HG03039 (cell line): Measurements from ENCODE around the gene EPB41L1.

Source experiments
- ATAC-seq: cut with Tn5 transposase; IDR thresholded peaks from one replicate; pipeline ENCODE4 v1.9.1; 2021; ENCODE audit warnings: mild to moderate bottlenecking, moderate library complexity; ENCODE audit not compliant: unreplicated experiment

The EPB41L1 gene

DNA sequence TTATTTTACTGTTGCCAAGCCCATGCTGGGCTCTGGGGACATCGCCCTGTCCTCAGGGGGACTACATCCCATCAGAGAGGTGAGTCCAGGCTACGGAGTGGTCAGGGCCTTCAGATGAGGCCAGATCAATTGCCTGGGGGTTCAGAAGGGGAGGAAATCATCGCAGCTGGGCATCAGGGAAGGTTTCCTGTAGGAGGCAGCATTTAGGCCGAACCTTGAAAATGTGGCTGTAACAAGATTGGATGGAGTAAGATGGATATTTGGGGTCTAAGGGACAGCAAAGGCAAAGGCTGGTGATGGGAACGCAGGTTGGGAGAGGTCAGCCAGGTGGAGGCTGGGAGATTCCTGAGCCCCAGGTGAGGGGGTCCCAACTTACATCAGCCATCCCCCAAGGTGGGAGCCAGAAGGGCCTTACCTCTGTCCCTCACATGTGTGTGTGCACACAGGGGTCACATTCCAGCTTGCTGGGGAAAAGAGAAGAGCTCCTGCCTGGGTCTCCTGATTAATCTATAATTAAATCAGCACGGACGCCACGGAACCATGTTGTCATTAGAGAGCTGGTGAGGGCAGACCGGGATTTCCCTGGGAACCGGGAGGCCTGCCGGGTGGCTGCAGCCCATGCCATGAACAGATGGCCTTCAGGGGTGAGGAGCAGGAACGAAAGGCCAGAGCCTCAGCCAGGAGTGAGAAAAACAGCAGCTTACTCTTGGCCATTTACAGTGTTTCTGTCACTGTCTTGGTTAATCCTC is 121.1 kb downstream of the EPB41L1 start:
- ATAC-seq, result no peak

DNA sequence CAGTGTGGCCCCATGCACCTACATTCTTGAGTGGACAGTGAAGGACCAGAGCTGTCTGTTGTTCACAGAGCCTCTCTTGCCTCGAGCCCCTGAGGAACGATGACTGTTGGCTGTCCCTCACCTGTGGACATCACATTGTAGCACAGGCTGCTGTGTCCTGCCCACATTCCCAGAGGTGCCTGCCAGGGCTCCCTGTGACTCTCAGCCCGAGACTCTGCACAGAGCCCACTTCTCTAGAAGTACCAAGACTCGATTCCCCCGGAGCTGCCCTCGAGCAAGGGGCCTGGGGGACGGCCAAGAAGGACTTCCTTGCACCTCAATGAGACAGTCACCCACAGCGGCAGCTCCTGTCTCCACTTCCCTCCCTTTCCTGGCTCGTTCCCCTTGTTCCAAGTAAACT is 123.0 kb downstream of the EPB41L1 start:
- no peak for ATAC-seq

DNA sequence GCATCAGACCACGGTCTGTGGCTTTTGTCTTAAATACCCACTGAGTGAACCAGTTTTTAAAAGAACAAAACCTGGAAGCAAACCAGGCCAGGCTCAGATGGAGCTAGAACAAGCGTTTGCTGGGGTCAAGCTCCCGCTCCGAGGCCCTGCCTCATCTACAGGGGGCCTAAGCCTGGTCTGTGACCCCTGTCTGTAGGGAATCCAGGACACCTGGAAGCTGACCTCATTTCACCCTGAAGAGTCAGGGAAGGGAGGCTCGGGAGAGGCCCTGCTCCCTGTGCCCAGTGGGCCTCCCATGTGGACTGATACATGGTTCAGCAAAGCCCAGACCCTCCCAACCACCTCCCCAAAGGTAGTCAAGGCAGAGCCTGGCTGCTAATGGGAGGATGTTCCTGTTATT is 124.8 kb downstream of the EPB41L1 start:
- ATAC-seq, result no peak

DNA sequence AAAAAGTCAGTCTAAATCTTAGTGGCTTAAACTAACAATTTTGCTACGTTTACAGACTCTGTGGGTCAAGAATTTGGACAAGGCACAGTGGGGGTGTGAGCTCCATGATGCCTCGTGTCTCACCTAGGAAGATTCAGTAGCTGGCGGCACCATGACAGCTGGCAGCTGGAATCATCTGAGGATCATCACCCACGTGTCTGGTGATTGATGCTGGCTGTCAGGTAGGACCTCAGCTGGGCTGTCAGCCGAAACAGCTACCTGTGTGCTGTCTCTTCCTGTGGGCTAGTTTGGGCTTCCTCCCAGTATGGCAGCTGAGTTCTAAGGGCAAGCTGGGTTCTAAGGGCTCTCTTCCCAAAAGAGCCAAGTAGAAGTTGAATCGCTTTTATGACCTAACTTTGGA is 125.2 kb downstream of the EPB41L1 start:
- ATAC-seq, result no peak

DNA sequence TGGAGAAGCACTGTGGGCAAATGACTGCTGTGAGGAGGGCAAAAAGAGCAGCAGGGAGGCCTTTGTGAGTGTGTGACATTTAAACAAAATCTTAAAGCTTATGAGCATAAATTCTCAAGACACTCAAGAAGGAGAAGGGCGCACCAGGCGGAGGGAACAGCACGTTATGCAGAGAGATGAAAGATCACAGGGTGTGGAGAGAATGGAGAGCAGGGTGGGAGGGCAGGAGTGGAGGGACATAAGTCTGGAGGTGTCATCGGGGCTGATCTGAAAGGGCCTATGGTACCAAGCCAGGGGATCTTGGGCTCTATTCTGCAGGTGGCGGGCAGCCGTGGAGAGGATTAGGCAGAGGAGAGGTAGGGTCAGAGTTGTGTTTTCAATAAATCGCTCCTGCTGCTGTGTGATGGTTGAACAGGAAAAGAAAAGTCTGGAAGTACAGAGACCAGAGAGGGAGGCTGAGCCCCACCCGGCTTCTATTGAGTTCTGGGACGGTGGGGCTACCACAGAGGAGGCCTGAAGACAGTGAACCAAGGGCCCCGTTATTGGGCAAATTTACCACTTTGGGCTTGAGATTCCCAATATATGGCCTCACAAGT is 127.3 kb downstream of the EPB41L1 start:
- ATAC-seq, result no peak
